Adrenal gland (tissue), 5 donors: Measurements from ENCODE around the gene TBC1D22A.

Source experiments
- CTCF ChIP-seq, 6 experiments: fragments of 450-650 bp in 4 of 6; fragments of 200-600 bp in 2 of 6; sonication (generic) in 1 of 6; IDR thresholded peaks; 1 replicate in 5 of 6; 2 replicates in 1 of 6; pipeline versions ENCODE4 v1.5.1 to v1.8.0; 2016 to 2021; ENCODE audit warnings: antibody characterized with exemption in 6 of 6, mild to moderate bottlenecking in 2 of 6, moderate library complexity in 1 of 6
- POLR2A ChIP-seq, 2 donors: fragments of 450-650 bp; IDR thresholded peaks; one replicate each; pipeline ENCODE4 v1.6.1; 2017; ENCODE audit warnings: antibody characterized with exemption in 2 of 2, mild to moderate bottlenecking in 2 of 2, moderate library complexity in 1 of 2
- donor health status: DM: no; HTN: no; CAD: no.

GRCh38 chr22:47135338-47135737, 372.9 kb downstream of the TBC1D22A start:
- TF ChIP-seq CTCF (IDR thresholded peaks at IDR 0.05): no peak
- no peak for TF ChIP-seq POLR2A (IDR thresholded peaks at IDR 0.05)
